SK-N-SH treated with all-trans-retinoic acid at 6 μM for 48 hours (cell line): ENCODE data around the gene PMPCA.

ENCODE experiments used
- ATAC-seq: fragments of 200-7000 bp; cut with Tn5 transposase; 3 replicates; pipeline ENCODE4 v1.9.1; 2020; ENCODE audit warnings: mild to moderate bottlenecking, moderate library complexity
- ARNTL ChIP-seq: fragments of 450-650 bp; formaldehyde crosslinking; IDR thresholded peaks from 2 replicates; pipeline ENCODE4 v1.5.0; 2020; ENCODE audit warnings: low read depth, mild to moderate bottlenecking, moderate library complexity, borderline replicate concordance
- BACH2 ChIP-seq: fragments of 250-450 bp; sonication (Bioruptor Pico); IDR thresholded peaks from 2 replicates; pipeline ENCODE4 v1.9.0; 2021; ENCODE audit warnings: mild to moderate bottlenecking, borderline replicate concordance
- CSDC2 ChIP-seq: fragments of 250-450 bp; sonication (Bioruptor Pico); IDR thresholded peaks from 2 replicates; pipeline ENCODE4 v1.5.0; 2020; ENCODE audit warnings: mild to moderate bottlenecking, moderate library complexity
- GLIS3 ChIP-seq: fragments of 250-450 bp; sonication (Bioruptor Pico); IDR thresholded peaks from 2 replicates; pipeline ENCODE4 v1.5.0; 2020; ENCODE audit warnings: mild to moderate bottlenecking, moderate library complexity
- ISL1 ChIP-seq: fragments of 250-450 bp; sonication (Bioruptor Pico); IDR thresholded peaks from 2 replicates; pipeline ENCODE4 v2.1.2; 2022; ENCODE audit warnings: mild to moderate bottlenecking, moderate library complexity
- OSR1 ChIP-seq: fragments of 250-450 bp; sonication (Bioruptor Pico); IDR thresholded peaks from 2 replicates; pipeline ENCODE4 v1.8.0; 2022; ENCODE audit warnings: moderate library complexity, mild to moderate bottlenecking, inconsistent platforms
- PATZ1 ChIP-seq: fragments of 250-450 bp; sonication (Bioruptor Pico); IDR thresholded peaks from 2 replicates; pipeline ENCODE4 v1.8.0; 2020; ENCODE audit warnings: mild to moderate bottlenecking, moderate library complexity, borderline replicate concordance
- POU6F1 ChIP-seq: fragments of 250-450 bp; sonication (Bioruptor Pico); IDR thresholded peaks from 2 replicates; pipeline ENCODE4 v1.8.0; 2021; ENCODE audit warnings: low read depth, mild to moderate bottlenecking, moderate library complexity, borderline replicate concordance
- PPARA ChIP-seq: fragments of 250-450 bp; sonication (Bioruptor Pico); IDR thresholded peaks from 2 replicates; pipeline ENCODE4 v1.5.0; 2020; ENCODE audit warnings: mild to moderate bottlenecking, borderline replicate concordance
- RARB ChIP-seq: fragments of 250-450 bp; sonication (Bioruptor Pico); IDR thresholded peaks from 2 replicates; pipeline ENCODE4 v1.8.0; 2021; ENCODE audit warnings: mild to moderate bottlenecking, moderate library complexity
- SNAI2 ChIP-seq: fragments of 250-450 bp; sonication (Bioruptor Pico); IDR thresholded peaks from 2 replicates; pipeline ENCODE4 v1.5.0; 2020; ENCODE audit warnings: mild to moderate bottlenecking, moderate library complexity
- TCF4 ChIP-seq: fragments of 250-450 bp; sonication (Bioruptor Pico); IDR thresholded peaks from 2 replicates; pipeline ENCODE4 v1.8.0; 2021; ENCODE audit warnings: mild to moderate bottlenecking, moderate library complexity, borderline replicate concordance
- TSHZ2 ChIP-seq: fragments of 250-450 bp; sonication (Bioruptor Pico); IDR thresholded peaks from 2 replicates; pipeline ENCODE4 v1.5.0; 2020; ENCODE audit warnings: mild to moderate bottlenecking, moderate library complexity
- ZC3H10 ChIP-seq: fragments of 250-450 bp; sonication (Bioruptor Pico); IDR thresholded peaks from 2 replicates; pipeline ENCODE4 v1.5.1; 2021; ENCODE audit warnings: mild to moderate bottlenecking, moderate library complexity
- ZFP3 ChIP-seq: fragments of 250-450 bp; sonication (Bioruptor Pico); IDR thresholded peaks from 2 replicates; pipeline ENCODE4 v1.5.0; 2020; ENCODE audit warnings: mild to moderate bottlenecking, moderate library complexity
- ZFP30 ChIP-seq: fragments of 450-650 bp; formaldehyde crosslinking; IDR thresholded peaks from 2 replicates; pipeline ENCODE4 v1.5.0; 2022; ENCODE audit warnings: mild to moderate bottlenecking, moderate library complexity
- ZNF565 ChIP-seq: fragments of 450-650 bp; formaldehyde crosslinking; conservative IDR thresholded peaks from 2 replicates; pipeline ENCODE4 v1.5.0; 2020; ENCODE audit warnings: low read depth, mild to moderate bottlenecking, moderate library complexity

Gene PMPCA

GRCh38 chr9:136439481-136440408 is 29.3 kb downstream of the PMPCA start, which contains the start of gene INPP5E (continued):
- TF ChIP-seq TSHZ2 (CRISPR knock-in tag) (no peak), POU6F1 (CRISPR knock-in tag) (no peak)

GRCh38 chr9:136441191-136441680 is 30.8 kb downstream of the PMPCA start:
- TF ChIP-seq RARB (CRISPR knock-in tag), result no peak
- no peak for TF ChIP-seq BACH2
- TF ChIP-seq SNAI2 (CRISPR knock-in tag), result no peak
- TF ChIP-seq ZFP30, result no peak
- TF ChIP-seq ZFP3 (CRISPR knock-in tag), result no peak
- no peak for ATAC-seq

- no peak for ATAC-seq
- TF ChIP-seq SNAI2 (CRISPR knock-in tag) (no peak), PATZ1 (CRISPR knock-in tag) (no peak), BACH2 (no peak), ZFP3 (CRISPR knock-in tag) (no peak), ISL1 (CRISPR knock-in tag) (no peak)
Observed at GRCh38 chr9:136441681-136442245, 31.3 kb downstream of the PMPCA start.

- no peak for TF ChIP-seq PPARA (CRISPR knock-in tag)
- no peak for TF ChIP-seq ZNF565 (CRISPR knock-in tag)
- TF ChIP-seq ZFP30, result no peak
- no peak for TF ChIP-seq POU6F1 (CRISPR knock-in tag)
- no peak for TF ChIP-seq ARNTL (CRISPR knock-in tag)
- TF ChIP-seq SNAI2 (CRISPR knock-in tag), result no peak
- TF ChIP-seq ISL1 (CRISPR knock-in tag), result no peak
- TF ChIP-seq ZC3H10 (CRISPR knock-in tag), result no peak
- no peak for TF ChIP-seq OSR1 (CRISPR knock-in tag)
- TF ChIP-seq GLIS3 (CRISPR knock-in tag), result no peak
- no peak for TF ChIP-seq CSDC2 (CRISPR knock-in tag)
- no peak for TF ChIP-seq ZFP3 (CRISPR knock-in tag)
- no peak for TF ChIP-seq TCF4 (CRISPR knock-in tag)
- no peak for ATAC-seq
Observed at GRCh38 chr9:136442265-136442664, 31.8 kb downstream of the PMPCA start.
